Measurements from ENCODE around the gene SH2D3C. TPM values are rescaled to one million over a fixed set of nuclear protein-coding genes. Genes with fewer than 3 reads are reported as not detected.

The SH2D3C gene
- total and polyA plus RNA-seq, 2 of the 8 experiments (the other 6 are each of a cell fraction or from before 2014, with no cell fraction given) = 6.4 to 8.1 TPM

DNA sequence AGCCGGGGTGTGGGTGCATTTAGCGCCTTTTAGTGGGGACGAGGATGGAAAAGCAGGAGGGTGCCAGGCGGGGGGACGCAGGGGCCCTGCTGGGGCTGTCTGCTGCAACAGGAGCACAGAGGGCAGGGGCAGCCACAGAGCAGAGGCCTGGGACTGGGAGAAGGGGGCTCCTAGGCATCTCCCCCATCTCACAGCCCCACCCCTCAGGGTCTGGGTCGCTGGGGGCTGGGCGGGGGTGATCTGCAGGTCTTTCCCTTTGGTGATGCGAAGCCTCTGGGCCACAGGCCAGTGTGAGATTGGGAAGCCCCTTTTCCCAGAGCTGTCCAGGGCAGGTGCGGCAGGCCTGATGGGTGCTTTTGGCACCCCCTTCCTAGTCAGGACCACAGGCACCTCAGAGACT, 48.2 kb downstream of the SH2D3C start:
- Histone ChIP-seq H3K79me2 (ENCODE audit: control insufficient read depth in 1 of 2, insufficient read depth in 2 of 2, low read length in 2 of 2) (no peaks in the 10 kb centered on the region), H3K27me3 (replicated peaks in 1 of 4; ENCODE audit: control insufficient read depth in 3 of 4, extremely low read depth in 1 of 4, insufficient read depth in 3 of 4, low read length in 3 of 4) (no peaks in the 10 kb centered on the region), H2AFZ (ENCODE audit: low read length) (no peak overlapping the region), H2AK5ac (ENCODE audit: low read depth, low read length) (no peak overlapping the region), H3K4me2 (ENCODE audit: insufficient read depth in 1 of 2, low read depth in 2 of 2, low read length in 2 of 2) (no peak overlapping the region), H3K4me3 (ENCODE audit: extremely low read depth in 1 of 4, insufficient read depth in 2 of 4, low read depth in 3 of 4, low read length in 4 of 4) (no peak overlapping the region), H3K9ac (replicated peaks in 1 of 4; ENCODE audit: extremely low read depth in 1 of 4, low read depth in 3 of 4, low read length in 3 of 4) (no peak overlapping the region), H2BK120ac (replicated peaks; ENCODE audit: low read depth, low read length) (no peak overlapping the region), H3K4ac (replicated peaks; ENCODE audit: insufficient read length, low read depth, low read length) (no peak overlapping the region), H3K79me1 (ENCODE audit: low read depth, low read length) (no peaks in the 10 kb centered on the region), H2BK20ac (ENCODE audit: low read length) (no peak overlapping the region), H3K27ac (ENCODE audit: low read depth, low read length) (no peak overlapping the region), H2BK5ac (ENCODE audit: low read depth, low read length) (no peak overlapping the region), H3K18ac (ENCODE audit: extremely low read depth, low read length) (no peak overlapping the region), H4K91ac (replicated peaks; ENCODE audit: insufficient read length, low read length) (no peak overlapping the region), H3K14ac (ENCODE audit: insufficient read length) (no peak overlapping the region), H4K20me1 (replicated peaks in 1 of 2; ENCODE audit: control insufficient read depth in 1 of 2, insufficient read depth in 2 of 2, low read length in 2 of 2) (no peaks in the 10 kb centered on the region), H3K9me3 (ENCODE audit: insufficient read depth in 2 of 2, low read depth in 1 of 2, low read length in 1 of 2) (no peaks in the 10 kb centered on the region), H3K23ac (ENCODE audit: insufficient read length) (no peak overlapping the region), H3K56ac (replicated peaks; ENCODE audit: insufficient read length, low read depth, low read length) (no peak overlapping the region), H2BK15ac (ENCODE audit: low read length) (no peak overlapping the region), H3K4me1 (replicated peaks in 1 of 4; ENCODE audit: control insufficient read depth in 3 of 4, insufficient read depth in 4 of 4, low read length in 3 of 4) (peaks cover 0 to 7% (median 6%) of the 10 kb centered on the region in 4 experiments; a peak in 5 of 7 replicates), H3K23me2 (ENCODE audit: low read depth, low read length) (0 out of 2 replicates have a peak, but pooled peaks cover 2% of the 10 kb centered on the region), H4K5ac (ENCODE audit: insufficient read length, low read depth, low read length) (no peak overlapping the region), H2BK12ac (ENCODE audit: low read depth, low read length) (0 out of 2 replicates have a peak overlapping the region, but pooled peaks have one; percentile 39), H3K36me3 (ENCODE audit: control insufficient read depth in 2 of 4, insufficient read depth in 4 of 4, low read length in 3 of 4) (no peaks in the 10 kb centered on the region), H4K8ac (ENCODE audit: extremely low read depth, insufficient read depth, low read length) (peak overlapping the region; percentile 35; the same call in 1 of the 2 replicates)
- FAIRE-seq = no peak
- POLR2A ChIA-PET (ENCODE audit: partially characterized antibody) = interaction anchor here (1.0 to 1.6 kb wide), 2 partner anchors 48 to 168 kb away, joined by 3 read pairs; partner anchors contain the start of gene SH2D3C
- WGBS, 2 experiments (ENCODE audit: extremely low coverage in 1 of 2, insufficient coverage in 1 of 2, insufficient read length in 1 of 2, insufficient replicate concordance in 2 of 2, low coverage in 1 of 2, low lambda C conversion rate in 2 of 2, missing lambda C conversion rate in 1 of 2) = 73% methylated on average over 5 of the region's 9 CpGs; no CpG with 5 or more reads in 1 of the 2 experiments
- no peak for DNase-seq (ENCODE audit: low read depth in 1 of 2, low spot score in 2 of 2)
- CTCF ChIA-PET (ENCODE audit: partially characterized antibody) = interaction anchor here (1.0 to 5.0 kb wide), 4 partner anchors 14 to 213 kb away, joined by 3 to 18 read pairs (median 4); no protein-coding TSS in a partner anchor
- no peak for TF ChIP-seq HDAC6 (IDR thresholded peaks at IDR 0.05; ENCODE audit: low read depth, low read length)
- no peak for TF ChIP-seq POU5F1 (IDR thresholded peaks at IDR 0.05; ENCODE audit: low read depth, low read length)
- TF ChIP-seq, protein P1, sequence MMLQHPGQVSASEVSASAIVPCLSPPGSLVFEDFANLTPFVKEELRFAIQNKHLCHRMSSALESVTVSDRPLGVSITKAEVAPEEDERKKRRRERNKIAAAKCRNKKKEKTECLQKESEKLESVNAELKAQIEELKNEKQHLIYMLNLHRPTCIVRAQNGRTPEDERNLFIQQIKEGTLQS (IDR thresholded peaks at IDR 0.05; ENCODE audit: insufficient read depth, low read depth, low read length) = no peak
- TF ChIP-seq CBX5 (IDR thresholded peaks at IDR 0.05; ENCODE audit: low read depth, low read length) = no peak
- TF ChIP-seq, protein P2, sequence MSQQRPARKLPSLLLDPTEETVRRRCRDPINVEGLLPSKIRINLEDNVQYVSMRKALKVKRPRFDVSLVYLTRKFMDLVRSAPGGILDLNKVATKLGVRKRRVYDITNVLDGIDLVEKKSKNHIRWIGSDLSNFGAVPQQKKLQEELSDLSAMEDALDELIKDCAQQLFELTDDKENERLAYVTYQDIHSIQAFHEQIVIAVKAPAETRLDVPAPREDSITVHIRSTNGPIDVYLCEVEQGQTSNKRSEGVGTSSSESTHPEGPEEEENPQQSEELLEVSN (IDR thresholded peaks at IDR 0.05) = no peak
- no peak for TF ChIP-seq SP1 (IDR thresholded peaks at IDR 0.05; ENCODE audit: low read depth, low read length)
- no peak for TF ChIP-seq RBBP5 (IDR thresholded peaks at IDR 0.05; ENCODE audit: borderline replicate concordance, low read depth, low read length)
- TF ChIP-seq NRF1 (IDR thresholded peaks at IDR 0.05; ENCODE audit: low read depth, low read length) = no peak
- no peak for TF ChIP-seq TAF7 (optimal IDR thresholded peaks at IDR 0.05; ENCODE audit: borderline replicate concordance, low read depth, low read length)
- TF ChIP-seq RFX5 (IDR thresholded peaks at IDR 0.05; ENCODE audit: borderline replicate concordance, low read depth, low read length) = no peak
- no peak for TF ChIP-seq FOSL1 (IDR thresholded peaks at IDR 0.05; ENCODE audit: insufficient read depth, low read depth, low read length)
- TF ChIP-seq SIN3A (conservative IDR thresholded peaks at IDR 0.05 in 1 of 2, IDR thresholded peaks at IDR 0.05 in 1 of 2; ENCODE audit: low read depth in 1 of 2, low read length in 2 of 2) = no peak
